HCEC 1CT (cell line): ENCODE data around the gene MOV10L1.
A peak's percentile ranks its signal among the peaks of the same experiment; 100 is the strongest.

Source experiments
- DNase-seq: peaks from one replicate; pipeline ENCODE4 v3.0.0-alpha.2; 2017

Gene MOV10L1

DNA sequence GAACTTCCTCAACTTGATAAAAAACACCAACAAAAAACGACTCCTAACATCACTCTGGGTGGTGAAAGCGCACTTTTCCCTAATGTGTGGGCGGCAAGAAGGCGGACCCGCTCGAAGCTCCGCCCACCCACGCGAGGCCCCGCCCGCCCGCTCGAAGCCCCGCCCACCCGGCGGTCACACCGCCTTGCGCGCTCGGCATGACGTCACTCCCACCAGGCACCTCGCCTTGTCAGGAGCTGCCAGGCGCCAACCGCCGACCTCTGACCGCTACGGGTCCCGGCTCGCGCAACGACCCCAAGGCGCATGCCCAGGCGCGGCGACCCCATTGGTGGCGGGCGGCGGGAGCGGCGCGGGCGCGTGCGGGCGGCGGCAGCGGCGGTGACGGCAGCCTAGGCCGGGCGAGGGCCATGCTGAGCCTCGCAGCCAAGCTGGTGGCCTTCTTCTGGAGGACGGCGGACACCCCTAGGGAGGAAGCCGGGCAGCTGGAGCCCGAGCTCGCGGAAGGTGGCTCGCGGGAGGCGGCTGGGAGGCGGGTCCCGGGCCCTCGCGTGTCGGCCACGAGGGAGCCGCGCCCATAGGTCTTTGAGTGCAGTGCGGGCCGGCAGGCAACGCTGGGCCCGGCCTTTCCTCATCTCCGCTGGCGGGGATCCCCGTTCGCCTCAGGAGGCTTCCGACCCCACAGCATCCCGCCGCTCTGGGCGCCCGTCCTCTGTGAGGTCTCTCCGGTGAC lies at the start of gene MOV10L1:
MOV10L1 (plus strand) TSS at position 325 of the 730 bp plus-strand sequence; CDS start at position 408, 83 bp downstream.
- DNase-seq, result no peak

DNA sequence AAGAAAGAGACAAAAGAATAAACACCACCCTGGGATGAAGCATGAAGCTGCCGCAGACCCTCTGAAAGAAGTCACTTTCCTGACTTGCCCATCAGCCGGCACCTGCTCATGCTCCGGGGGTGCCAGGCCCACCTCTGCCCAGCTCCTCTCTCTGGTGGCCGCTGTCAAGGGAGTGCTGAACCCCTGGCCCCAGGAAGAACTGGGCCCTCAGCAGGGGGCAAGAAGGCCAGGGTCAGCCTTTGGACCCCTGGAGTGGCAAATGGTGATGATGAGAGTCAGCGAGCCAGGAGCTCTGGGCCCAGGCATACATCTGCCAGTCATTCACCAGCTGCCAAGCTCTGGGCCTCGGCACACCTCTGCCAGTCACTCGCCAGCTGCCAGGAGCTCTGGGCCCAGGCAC lies 49.1 kb upstream of the MOV10L1 start:
- no peak for DNase-seq

DNA sequence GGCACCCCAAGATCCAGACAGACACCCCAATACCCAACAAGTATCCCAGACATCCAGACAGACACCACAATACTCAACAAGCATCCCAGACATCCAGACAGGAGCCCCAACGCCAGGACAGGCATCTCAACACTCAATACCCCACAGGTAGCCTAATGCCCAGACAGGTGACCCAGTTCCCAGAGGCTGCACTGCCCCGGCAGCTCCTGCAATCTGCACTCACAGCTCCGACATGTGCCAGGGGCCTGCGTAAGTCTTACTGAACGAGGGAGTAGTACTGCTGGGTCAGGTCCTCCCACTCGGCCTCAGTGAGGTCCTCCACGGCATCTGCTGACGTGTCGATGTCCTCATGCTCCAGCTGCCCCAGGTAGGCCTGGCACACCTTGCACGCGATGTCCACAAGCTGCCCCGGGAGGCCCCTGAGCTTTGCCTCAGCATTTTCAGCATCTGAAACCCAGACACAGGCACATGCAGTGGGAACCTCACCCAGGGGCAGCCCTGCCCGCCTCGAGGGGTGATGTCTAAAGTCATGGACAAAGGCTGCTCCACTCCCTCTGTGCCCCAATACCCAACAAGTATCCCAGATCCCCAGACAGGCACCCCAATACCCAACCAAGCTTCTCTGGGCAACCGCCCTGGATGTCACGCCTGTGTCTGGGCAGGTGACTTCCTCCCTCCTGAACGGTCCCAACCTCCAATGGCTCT lies 48.3 kb upstream of the MOV10L1 start:
- no peak for DNase-seq

DNA sequence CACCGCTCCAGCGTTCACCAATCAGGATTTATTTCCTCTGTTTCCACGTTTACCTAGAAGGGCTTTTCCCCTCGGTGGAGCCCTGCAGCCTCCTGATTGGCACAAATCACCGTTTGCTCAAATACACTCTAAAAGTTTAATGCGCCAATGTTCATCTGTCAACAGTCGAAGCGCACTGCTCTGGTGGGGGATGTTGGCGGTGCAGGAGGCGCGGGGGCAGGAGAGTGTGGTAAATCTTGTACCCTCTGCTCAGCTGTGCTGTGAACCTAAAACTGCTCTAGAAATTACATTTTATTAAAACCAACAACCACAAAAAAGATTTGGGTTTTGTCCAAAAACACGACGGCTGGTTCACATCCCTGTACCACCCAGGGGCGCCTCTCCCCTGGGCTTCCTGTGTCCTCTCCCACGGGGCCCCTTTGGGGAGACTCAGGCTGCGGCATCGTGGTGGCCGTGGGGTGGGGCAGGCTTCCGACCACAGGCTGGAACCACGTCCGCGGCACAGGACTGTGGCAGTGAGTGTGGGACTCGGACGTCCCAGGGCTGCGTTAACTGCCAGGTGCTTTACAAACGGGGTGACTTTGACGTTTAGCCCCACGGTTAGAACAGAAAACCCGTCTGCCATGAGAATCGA lies 45.2 kb upstream of the MOV10L1 start:
- DNase-seq, result no peak

DNA sequence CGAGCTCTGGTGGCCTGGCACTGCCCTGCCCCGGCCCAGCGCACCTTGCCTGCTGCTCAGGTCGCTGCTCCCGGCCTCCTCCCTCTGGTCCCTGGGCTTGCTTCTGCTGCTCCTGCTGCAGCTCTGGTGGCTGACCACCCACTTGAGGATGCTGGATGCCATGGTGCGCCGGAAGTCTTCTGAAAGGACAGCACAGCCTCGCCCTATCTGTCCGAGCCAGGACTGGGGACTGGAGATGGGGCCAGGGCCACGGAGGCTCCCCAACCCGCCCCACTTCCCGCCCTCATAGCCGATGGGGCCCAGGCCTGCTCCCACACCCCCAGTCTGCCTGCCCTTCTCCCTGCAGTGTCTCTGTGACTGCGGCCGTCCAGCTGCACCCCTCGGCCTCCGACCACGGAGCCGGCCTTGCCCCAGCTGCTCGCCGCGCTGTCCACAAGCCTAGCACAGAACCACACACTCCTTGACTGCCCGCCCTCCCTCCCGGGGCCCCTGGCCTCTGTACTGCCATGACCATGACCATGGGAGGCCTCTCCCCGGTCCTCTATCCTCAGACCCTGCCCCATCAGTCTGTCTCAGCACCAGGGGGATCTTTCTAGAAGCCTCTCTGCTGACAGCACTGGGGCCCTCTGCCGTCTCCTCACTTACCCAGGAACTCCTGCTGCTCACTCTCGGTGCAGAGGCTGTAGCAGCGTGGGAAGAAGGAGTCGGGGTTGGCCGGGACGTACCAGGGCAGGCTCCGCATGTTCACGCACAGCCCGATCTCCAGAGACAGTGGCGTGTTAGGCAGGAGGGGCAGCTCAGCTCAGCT lies 44.4 kb upstream of the MOV10L1 start:
- no peak for DNase-seq

DNA sequence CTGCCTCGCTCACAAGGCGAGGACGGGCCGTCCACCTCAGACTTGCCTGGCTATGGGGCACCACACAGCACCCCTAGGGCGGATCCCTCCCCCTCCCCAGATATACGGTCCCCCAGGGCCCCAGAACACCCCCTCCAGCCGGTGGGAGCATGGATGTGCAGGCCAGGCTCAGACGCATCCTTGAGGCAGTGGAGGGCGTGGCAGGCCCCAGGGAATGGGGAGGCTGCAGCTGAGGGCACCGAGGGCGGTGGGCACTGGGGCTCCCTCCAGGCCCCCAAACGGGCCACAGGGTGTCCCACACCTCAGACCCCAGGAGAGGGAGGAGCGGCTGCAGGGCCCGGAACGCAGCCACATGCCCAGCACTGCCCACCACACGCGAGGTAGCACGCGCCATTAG lies 43.8 kb upstream of the MOV10L1 start:
- no peak for DNase-seq

DNA sequence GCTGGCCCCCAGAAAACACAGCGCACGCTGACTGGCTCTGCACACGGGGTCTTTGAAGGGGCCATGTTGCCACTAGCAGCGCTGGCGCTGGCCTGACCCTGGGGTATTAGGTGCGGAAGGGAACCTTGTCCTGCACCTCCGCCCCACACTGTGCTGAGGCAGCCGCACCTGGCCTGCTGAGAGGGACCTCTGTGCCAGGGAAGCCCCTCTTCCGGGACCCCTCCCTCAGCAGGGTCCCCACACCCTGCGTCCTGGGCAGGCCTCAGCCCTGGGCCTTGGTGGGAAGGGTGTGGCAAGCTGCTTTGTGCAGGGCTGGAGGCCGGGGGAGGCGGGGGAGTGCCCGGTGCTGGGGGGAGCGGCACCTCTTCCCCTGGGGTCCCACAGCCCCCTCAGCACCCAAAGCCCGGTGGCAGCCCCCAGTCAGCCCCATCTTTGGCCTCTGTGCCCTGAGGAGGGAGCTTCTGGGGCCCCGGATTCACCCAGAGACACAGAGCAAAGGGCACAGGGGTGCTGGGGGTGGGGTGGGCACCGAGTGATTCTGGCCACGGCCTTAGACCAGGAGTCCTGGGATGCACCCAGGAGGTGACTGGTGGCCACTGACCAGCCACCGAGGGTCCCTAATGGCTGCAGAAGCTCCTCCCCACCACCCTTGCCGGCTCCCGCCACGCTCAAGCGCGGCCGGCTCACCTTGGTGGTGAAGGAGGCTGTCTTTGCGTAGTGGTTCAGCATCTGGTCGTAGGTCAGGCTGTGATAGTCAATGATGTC lies 43.1 kb upstream of the MOV10L1 start:
- no peak for DNase-seq

DNA sequence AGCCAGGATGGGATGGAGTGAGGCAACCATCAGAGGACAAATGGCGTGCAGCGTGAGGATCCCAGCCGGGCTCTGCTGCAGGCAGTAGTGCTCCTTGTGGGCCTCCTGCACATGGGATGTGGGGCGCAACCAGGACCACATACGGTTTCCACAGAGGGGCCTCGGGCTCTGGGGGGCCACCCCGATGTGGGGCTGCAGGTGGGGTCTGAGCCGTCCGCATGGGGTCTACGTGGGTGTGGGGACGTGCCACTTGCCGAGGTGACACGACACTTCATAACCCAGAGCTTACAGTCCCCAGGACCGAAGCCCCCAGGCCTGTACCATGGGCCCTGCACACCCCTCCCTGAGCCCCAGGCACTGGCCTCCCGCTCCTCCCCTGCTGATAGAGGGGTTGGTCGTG lies 42.5 kb upstream of the MOV10L1 start:
- no peak for DNase-seq

DNA sequence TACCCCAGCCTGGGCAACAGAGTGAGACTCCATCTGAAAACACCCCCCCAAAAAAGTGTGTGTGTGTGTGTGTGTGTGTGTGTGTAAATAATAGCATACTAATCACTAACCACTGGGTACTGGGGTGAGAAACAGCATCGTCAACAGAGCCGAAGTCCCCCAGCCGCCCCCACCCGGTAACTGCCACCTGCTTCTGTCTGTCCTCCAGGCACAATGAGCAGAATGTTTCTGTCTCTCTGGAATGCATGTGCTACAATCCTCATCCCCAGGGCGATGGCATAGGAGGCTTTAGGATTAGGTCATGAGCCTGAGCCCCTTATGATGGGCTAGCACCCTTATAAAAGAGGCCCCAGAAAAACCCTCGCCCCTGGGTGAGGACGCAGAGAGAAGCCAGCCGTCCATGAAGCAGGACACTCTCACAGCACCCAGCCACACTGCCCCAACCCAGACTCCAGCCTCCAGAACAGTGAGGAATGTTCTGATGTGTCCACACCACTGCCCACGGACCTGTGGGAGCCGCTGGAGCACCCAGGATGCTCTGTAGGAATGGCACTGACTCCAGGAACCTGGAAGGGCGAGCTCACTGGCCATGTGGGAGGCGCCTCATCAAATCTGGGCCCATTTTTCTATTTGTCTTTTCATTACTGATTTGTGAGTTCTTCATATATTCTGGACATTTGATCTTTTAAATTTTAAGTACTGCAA lies 41.6 kb upstream of the MOV10L1 start:
- no peak for DNase-seq

DNA sequence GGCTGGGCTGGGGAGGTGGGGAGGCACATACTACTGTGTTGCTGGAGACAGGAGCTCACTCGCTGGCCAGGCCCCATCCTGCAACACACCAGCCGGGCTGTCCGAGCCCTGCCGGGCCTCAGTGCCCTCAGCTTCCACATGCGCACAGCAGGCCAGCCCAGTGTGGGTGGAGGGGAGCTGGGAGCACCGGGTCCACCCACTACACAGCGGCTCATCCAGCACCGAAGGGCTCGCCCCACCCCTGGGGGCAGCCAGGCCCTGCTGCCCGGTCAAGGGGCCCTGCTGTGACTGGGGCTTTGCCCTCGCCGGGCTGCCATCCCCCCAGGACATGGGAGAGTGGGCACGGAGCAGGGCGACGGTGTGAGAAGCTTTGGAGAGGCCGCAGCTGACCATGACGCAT lies 41.0 kb upstream of the MOV10L1 start:
- DNase-seq, result no peak

DNA sequence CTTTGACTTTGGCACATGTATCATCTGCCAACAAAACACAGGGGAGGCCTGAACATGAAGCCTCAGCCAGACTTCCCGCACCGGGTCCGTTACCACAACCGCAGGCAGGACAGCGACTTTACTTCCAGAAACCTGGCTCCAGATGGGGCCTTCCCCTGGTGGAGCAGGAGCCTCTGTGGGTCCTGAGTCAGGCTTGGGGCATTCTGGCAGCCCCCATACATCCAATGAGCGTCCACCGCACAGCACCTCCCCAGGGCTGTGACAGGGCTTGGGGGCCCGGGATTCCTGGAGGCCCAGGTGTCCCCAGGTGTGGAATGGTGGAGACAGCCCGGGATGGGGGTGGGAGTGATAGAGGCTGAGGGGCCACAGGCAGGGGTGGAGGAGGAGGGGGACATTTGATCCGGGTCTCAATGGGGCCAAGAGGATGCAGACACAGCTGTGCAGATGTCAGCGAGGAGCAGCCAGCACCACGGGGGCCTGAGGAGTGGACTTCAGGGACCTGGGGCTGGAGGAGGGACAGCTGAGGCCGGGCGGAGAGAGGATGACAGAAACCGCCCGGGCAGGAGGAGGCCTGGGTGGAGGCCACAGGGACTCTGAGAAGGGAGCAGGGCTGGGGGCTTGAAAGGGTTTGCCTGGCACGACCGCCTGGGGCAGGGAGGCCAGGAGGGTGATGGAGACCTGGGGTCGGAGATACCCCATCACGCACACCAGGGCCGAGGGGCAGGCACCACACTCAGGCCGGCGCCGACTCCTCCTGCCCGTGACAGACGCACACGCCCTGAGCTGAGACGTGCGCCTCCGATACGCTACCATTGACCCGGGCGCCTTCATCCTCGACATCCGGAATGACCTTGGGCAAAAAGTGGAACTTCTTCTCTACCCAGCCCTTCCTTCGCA lies 40.3 kb upstream of the MOV10L1 start:
- DNase-seq, result no peak

DNA sequence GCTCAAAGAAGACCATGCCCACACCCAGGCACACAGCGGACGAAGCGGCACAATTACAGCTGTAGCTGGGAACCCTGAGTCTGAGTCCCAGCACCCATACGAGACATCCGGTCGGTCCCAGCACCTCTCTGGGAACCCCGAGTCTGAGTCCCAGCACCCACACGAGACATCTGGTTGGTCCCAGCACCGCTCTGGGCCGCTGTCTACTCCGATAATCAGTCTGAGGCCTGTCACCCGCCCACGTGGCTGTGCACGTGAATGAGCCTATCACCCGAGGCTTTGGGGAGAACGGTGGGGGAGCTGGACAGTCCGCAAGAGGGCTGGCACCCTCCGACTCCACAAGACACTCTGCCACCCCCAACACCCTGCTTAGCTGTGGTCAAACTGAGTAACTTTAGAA lies 37.9 kb upstream of the MOV10L1 start:
- no peak for DNase-seq

DNA sequence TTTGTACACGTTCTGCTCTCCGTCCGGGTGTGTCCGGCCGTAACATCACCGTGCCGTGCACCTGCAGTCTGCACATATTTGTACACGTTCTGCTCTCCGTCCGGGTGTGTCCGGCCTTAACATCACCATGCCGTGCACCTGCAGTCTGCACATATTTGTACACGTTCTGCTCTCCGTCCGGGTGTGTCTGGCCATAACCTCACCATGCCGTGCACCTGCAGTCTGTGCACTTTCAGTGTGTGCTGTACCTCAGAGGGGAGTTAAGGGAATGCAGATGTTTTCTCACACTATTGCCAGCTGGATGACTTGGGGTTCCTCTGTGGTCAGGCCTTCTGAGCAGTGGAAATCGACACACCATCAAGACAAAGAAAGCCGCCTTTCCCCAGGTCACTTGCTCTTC lies 35.9 kb upstream of the MOV10L1 start:
- no peak for DNase-seq

DNA sequence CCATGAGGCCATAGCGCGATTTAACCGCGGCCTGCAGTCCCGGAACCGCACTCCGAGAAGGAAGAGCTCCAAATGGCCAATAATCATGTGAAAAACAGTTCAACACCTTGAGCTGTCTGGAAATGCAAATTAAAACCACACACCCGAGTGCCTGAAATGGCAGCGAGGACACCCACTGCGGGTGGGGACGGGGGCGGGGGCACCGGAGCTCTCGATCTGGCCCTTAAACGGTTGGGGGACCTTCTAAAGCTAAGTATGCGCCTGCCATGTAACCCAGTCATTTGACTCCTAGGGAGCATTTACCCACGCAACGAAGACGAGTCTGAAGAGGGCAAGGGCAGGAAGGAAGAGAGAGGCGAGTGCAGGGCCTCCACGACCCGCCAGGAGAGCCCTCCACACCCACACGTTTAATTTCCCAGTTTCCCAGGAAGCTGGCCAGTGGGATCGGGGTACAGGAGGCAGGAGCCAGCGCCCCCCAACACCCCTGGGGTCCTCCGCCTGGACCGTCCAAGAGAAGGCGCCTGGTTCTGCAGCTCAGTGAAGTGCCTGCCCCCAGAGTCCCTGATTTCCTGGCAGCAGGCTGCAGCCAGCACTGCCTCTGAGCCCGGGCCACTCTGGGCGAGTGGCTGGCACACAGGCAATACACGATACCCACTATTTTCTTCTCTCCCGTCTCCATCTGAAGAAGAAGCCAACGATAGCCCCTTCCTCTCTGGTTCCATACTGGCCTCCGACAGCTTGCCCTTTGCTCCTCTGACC lies 33.4 kb upstream of the MOV10L1 start:
- DNase-seq, result no peak

DNA sequence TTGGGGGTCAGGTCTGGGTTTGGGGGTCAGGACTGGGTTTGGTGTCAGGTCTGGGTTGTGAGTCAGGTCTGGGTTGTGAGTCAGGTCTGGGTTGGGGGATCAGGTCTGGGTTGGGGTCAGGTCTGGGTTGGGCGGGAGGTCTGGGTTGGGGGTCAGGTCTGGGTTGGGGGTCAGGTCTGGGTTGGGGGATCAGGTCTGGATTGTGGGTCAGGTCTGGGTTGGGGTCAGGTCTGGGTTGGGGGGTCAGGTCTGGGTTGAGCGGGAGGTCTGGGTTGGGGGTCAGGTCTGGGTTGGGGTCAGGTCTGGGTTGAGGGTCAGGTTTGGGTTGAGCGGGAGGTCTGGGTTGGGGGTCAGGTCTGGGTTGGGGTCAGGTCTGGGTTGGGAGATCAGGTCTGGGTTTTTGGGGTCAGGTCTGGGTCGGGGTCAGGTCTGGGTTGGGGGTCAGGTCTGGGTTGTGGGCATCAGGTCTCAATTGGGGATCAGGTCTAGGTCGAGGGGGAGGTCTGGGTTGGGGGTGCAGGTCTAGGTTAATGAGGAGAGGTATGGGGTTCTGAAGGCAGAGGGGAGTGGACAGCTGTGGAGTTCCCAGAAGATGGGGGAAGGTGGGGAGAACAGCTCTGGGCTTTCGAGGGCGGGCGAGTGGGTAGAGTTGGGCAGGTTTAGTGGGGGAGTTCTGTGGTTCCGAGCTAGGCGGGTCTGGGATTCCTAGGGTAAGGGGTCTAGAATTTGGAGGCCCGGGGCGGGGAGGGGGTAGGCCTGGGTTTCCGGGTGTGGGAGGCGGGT lies 32.3 kb upstream of the MOV10L1 start:
- DNase-seq, result no peak

DNA sequence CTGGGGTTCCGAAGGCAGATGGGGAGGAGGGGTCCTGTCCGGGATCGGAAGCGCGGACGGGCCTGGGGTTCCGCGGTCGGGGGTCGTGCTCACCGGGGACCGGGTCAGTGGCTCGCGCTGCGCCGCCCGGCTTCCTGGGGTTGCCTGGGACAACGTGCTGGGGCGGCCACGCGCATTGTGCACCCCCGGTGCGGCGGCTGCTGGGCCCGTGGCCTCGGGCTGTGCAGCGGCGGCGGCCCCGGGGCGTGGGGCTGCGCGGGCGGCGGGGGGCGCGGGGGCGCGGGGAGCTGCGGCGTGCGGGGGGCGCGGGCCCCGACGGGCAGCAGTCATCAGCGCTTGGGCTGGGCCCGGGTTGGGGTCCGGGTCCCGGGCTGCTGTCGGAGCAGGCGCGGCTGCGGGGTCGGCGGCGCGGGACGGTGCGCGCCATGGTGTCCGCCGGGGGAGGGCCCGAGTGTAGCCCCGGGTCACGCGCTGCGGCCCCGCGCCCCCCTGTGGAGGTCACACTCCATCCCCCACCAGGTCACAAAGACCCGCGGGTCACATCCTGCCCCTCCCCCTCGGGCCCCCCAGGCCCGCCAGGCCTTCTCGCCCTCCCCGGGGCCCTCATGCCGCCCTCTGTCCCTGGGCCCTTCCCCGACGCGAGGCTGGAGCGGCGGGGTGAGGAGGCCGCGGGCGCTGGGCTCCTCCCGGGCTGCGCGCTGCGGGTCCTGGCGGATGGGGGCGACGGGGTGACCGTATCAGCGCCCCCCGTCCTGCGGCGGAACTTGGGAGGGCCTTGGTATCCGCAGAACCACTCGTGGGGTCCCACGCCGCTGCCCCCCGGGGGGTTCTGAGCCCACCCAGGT lies 31.5 kb upstream of the MOV10L1 start, which contains the start of gene TTLL8:
TTLL8 (minus strand) TSS at position 238 of the 845 bp plus-strand sequence.
- DNase-seq, result no peak

DNA sequence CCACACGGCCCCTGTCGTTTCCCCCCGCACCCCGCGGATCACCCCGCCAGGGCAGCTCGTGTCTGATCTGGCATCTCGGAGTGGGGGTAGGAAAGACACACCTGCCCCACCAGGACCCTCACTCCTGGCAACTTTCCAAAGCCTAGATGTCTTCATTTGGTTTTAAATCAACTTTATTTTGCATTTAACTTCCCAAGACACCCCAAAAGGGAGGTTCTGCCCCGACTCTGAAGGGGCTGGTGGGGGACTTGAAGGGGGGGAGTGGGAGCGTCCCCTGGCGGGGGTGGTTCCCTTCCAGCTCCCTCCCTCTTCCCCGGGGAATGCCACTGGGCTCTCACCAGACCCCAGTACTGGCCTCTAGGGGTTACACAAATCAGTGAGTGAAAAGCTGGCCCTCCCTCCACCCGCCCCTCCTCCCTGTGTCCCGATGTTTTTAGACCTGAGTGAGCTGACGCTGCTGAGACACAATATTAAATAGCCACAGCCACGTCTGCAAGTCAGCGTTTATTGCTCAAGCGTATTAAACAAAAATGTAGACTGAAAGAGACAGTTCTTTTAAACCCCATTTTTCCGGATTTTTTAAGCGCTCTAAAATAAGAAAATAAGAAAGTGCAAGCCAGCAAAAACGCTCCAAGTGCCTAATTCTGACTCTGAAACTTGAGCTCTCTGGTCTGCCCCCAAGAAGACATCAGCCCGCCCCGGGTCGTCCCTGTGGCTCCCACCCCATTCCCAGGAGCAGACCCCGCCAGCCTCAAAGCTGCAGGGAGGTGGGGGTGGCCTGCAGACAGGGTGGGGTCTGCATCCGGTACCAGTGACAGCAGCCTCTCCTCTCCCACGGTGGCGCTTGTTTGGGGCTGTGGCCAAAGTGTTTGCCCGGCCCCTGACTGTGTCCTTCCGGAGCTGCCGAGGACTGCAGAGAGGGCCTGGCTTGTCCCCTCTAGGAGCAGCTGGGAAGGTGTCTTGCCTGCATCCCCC lies 30.6 kb upstream of the MOV10L1 start:
- peak; percentile 13 for DNase-seq
